ENCODE data around the gene CEACAM21.

DNA sequence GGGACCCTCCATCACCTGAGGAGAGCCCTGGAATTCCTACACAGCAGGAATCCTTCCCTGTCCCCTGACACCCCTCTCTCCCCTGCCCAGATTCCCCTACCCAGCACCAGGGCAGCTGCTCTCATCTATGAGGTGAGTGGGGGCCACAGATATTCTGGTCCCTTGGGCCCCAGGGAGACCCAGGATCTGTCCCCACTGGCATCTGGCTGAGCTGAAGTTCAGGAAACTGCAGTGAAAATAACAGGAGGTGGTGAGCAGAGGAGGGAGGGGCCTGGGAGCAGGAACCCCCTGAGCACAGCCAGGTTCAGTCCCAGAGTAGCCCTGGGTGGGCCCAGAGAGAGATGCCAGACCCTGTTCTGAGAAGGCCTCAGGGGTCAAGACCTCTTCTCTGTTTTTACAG, 10.1 kb downstream of the CEACAM21 start:
- TF ChIP-seq CTCF (IDR thresholded peaks at IDR 0.05) (no peak), POLR2A (IDR thresholded peaks at IDR 0.05) (no peak)

All from Peyer's patch (tissue), 4 donors.